ENCODE results near the gene SESN2. TPM values are rescaled to one million over a fixed set of nuclear protein-coding genes. Genes with fewer than 3 reads are reported as not detected.
A peak's percentile ranks its signal among the peaks of the same experiment; 100 is the strongest.
"Not testable (repeated sequence)": the region's sequence is repeated elsewhere in the genome, so short reads cannot be mapped to it uniquely, and the experiment has no call there.

SESN2 gene
- total RNA-seq, 4 donors from 2014 or later = 6.4 to 8.1 (median 6.8) TPM

- Histone ChIP-seq H3K27me3 (no peaks in the 10 kb centered on the region), H3K36me3 (peaks cover 3% of the 10 kb centered on the region in 2 donors), H3K27ac (no peak overlapping the region), H3K9me3 (no peaks in the 10 kb centered on the region), H3K4me3 (replicated peaks in 1 of 3) (no peak overlapping the region), H3K4me1 (peaks cover 9 to 14% of the 10 kb centered on the region in 2 donors)
- no peak for DNase-seq
- TF ChIP-seq CTCF (IDR thresholded peaks at IDR 0.05) = no peak
- TF ChIP-seq POLR2A (IDR thresholded peaks at IDR 0.05) = no peak
- intact Hi-C loops (cut with DNase I) = no loop called here
Measured at GRCh38 chr1:28326515-28326914, 67.2 kb downstream of the SESN2 start.

GRCh38 chr1:28326984-28327383 lies 67.7 kb downstream of the SESN2 start:
- Histone ChIP-seq H3K4me3 (replicated peaks in 1 of 3) (no peak overlapping the region), H3K27me3 (no peaks in the 10 kb centered on the region), H3K4me1 (peaks cover 9 to 14% of the 10 kb centered on the region in 2 donors), H3K36me3 (peaks cover 8% of the 10 kb centered on the region in 2 donors), H3K27ac (no peak overlapping the region), H3K9me3 (no peaks in the 10 kb centered on the region)
- intact Hi-C loops (cut with DNase I) = no loop called here
- 92% methylated on average over 3 of the region's 3 CpGs for WGBS, 2 donors
- TF ChIP-seq POLR2A (IDR thresholded peaks at IDR 0.05) (no peak), CTCF (IDR thresholded peaks at IDR 0.05) (no peak)
- no peak for DNase-seq

GRCh38 chr1:28327431-28327830 lies 68.1 kb downstream of the SESN2 start:
- H3K9me3 ChIP-seq; H3K27me3 ChIP-seq; H3K27ac ChIP-seq; intact Hi-C loops (cut with DNase I); DNase-seq; H3K4me3 ChIP-seq (replicated peaks in 1 of 3): not testable (repeated sequence)
- WGBS, 2 donors = 89% methylated on average over 11 of the region's 11 CpGs
- peaks cover 9 to 14% of the 10 kb centered on the region in 2 donors for H3K4me1 ChIP-seq
- peaks cover 8 to 12% of the 10 kb centered on the region in 2 donors for H3K36me3 ChIP-seq

- Histone ChIP-seq H3K36me3 (peaks cover 13 to 15% of the 10 kb centered on the region in 2 donors), H3K27me3 (no peaks in the 10 kb centered on the region), H3K4me1 (peaks cover 9 to 14% of the 10 kb centered on the region in 2 donors), H3K4me3 (replicated peaks in 1 of 3) (peak overlapping the region; percentile 17 to 60 (median 39)), H3K27ac (peak overlapping the region in 2 of 3 donors; percentile 62 to 86), H3K9me3 (no peaks in the 10 kb centered on the region)
- 68 to 71% methylated on average over 16 of the region's 16 CpGs for WGBS, 2 donors
- TF ChIP-seq POLR2A (IDR thresholded peaks at IDR 0.05) = no peak
- peak in 1 of 2 donors; percentile 8 for DNase-seq
- intact Hi-C loops (cut with DNase I) = no loop called here
Measured at GRCh38 chr1:28328228-28328648, 68.9 kb downstream of the SESN2 start.

DNA sequence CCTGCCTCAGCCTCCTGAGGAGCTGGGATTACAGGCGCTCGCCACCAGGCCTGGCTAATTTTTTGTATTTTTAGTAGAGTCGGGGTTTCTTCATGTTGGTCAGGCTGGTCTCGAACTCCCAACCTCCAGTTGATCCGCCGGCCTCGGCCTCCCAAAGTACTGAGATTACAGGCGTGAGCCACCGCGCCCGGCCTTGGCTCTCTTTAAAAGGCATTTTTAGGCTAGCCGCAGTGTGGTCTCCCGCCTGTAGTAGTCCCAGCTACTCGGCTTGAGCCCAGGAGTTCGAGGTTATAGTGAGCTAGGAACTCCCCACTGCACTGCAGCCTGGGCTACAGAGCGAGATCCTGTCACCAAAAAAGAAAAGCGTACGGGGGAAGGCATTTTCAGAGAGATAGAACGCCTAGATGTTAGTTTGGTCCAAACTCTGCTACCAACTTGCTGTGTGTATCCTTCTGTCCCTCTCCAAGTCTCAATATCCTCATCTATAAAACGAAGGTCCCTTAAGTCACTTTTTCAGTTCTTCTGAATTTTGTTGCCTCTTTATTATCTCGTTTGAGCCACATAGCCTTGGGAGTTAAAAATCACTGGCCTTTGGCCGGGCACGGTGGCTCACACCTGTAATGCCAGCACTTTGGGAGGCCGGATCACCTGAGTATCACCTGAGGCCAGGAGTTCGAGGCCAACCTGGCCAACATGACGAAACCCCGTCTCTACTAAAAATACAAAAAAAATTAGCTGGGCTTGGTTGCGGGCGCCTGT lies 70.3 kb downstream of the SESN2 start:
- no peaks in the 10 kb centered on the region for H3K27me3 ChIP-seq
- peaks cover 25 to 29% of the 10 kb centered on the region in 2 donors for H3K36me3 ChIP-seq
- peak; percentile 3 to 11 for DNase-seq
- intact Hi-C loops (cut with DNase I) = no loop called here
- peak overlapping the region; percentile 62 to 86 (median 71) for H3K27ac ChIP-seq
- WGBS, 2 donors = 48 to 62% methylated on average over 21 to 29 of the region's 29 CpGs
- peaks cover 9 to 14% of the 10 kb centered on the region in 2 donors for H3K4me1 ChIP-seq
- H3K9me3 ChIP-seq = no peaks in the 10 kb centered on the region
- TF ChIP-seq CTCF (IDR thresholded peaks at IDR 0.05) (no peak), POLR2A (IDR thresholded peaks at IDR 0.05) (no peak)
- H3K4me3 ChIP-seq (replicated peaks in 1 of 3) = peak overlapping the region; percentile 39 to 60 (median 50)

Other genes with a start within 250 kb of the SESN2 start
- 10 to 100 TPM; 19.3 to 27.7 (median 20.0) TPM for gene EYA3, start 170.9 kb upstream of the SESN2 start, total RNA-seq
- gene PTAFR, start 82.8 kb upstream of the SESN2 start, total RNA-seq = 1 to 10 TPM; 1.4 to 2.0 (median 1.6) TPM
- 10 to 100 TPM; 59.5 to 76.7 (median 62.5) TPM for gene DNAJC8, start 26.5 kb upstream of the SESN2 start, total RNA-seq
- 100 to 1,000 TPM in 3 of 4 donors, 10 to 100 TPM in 1; 75.6 to 307 (median 236) TPM for gene ATP5IF1, start 23.4 kb upstream of the SESN2 start, total RNA-seq
- 10 to 100 TPM; 10.4 to 16.9 (median 14.2) TPM for gene MED18, start 69.5 kb downstream of the SESN2 start, total RNA-seq
- 10 to 100 TPM; 25.9 to 31.2 (median 27.8) TPM for gene PHACTR4, start 110.2 kb downstream of the SESN2 start, total RNA-seq
- gene RCC1, start 246.5 kb downstream of the SESN2 start, total RNA-seq = 10 to 100 TPM in 3 of 4 donors, 1 to 10 TPM in 1; 9.4 to 22.8 (median 14.0) TPM